ENCODE data around the gene BST1. TPM values are rescaled to one million over a fixed set of nuclear protein-coding genes. Genes with fewer than 3 reads are reported as not detected.

The BST1 gene
- total and polyA plus RNA-seq, 5 donors: 6.3 to 10.9 (median 9.4) TPM

GRCh38 chr4:15659768-15660570, 42.9 kb upstream of the BST1 start:
- H3K9me3 ChIP-seq (ENCODE audit: control insufficient read depth, low read length): no peaks in the 10 kb centered on the region
- H3K4me3 ChIP-seq (ENCODE audit: low read length): no peak overlapping the region
- H3K27me3 ChIP-seq (ENCODE audit: control insufficient read depth, insufficient read depth): no peaks in the 10 kb centered on the region
- no peak overlapping the region for H3K27ac ChIP-seq (ENCODE audit: low read length)
- intact Hi-C loops (cut with DNase I): loop anchor here in 1 of 4 donors (10.0 kb wide), 1 partner anchor 175 kb away; no protein-coding TSS in a partner anchor
- peak in 1 of 2 donors; percentile 9 for ATAC-seq
- H3K4me1 ChIP-seq (ENCODE audit: control insufficient read depth, insufficient read depth, low read length): no peaks in the 10 kb centered on the region
- no peak for DNase-seq
- WGBS: 82% methylated on average over 5 of the region's 5 CpGs

GRCh38 chr4:15665753-15666365, 37.0 kb upstream of the BST1 start:
- Histone ChIP-seq H3K27ac (ENCODE audit: low read length) (no peak overlapping the region), H3K4me1 (ENCODE audit: control insufficient read depth, insufficient read depth, low read length) (no peaks in the 10 kb centered on the region), H3K9me3 (ENCODE audit: control insufficient read depth, low read length) (no peaks in the 10 kb centered on the region), H3K4me3 (ENCODE audit: low read length) (no peak overlapping the region), H3K27me3 (ENCODE audit: control insufficient read depth, insufficient read depth) (no peaks in the 10 kb centered on the region)
- intact Hi-C loops (cut with DNase I): no loop called here
- DNase-seq: no peak
- peak; percentile 73 to 83 for ATAC-seq
- 73% methylated on average over 3 of the region's 3 CpGs for WGBS

GRCh38 chr4:15667006-15667405, 35.9 kb upstream of the BST1 start:
- WGBS: 88% methylated on average over 4 of the region's 4 CpGs
- intact Hi-C loops (cut with DNase I): no loop called here
- Histone ChIP-seq H3K27me3 (ENCODE audit: control insufficient read depth, insufficient read depth) (no peaks in the 10 kb centered on the region), H3K9me3 (ENCODE audit: control insufficient read depth, low read length) (no peaks in the 10 kb centered on the region), H3K4me3 (ENCODE audit: low read length) (no peak overlapping the region), H3K4me1 (ENCODE audit: control insufficient read depth, insufficient read depth, low read length) (no peaks in the 10 kb centered on the region), H3K27ac (ENCODE audit: low read length) (no peak overlapping the region)
- ATAC-seq (no peak), DNase-seq (no peak)

- Histone ChIP-seq H3K27me3 (ENCODE audit: control insufficient read depth, insufficient read depth) (no peaks in the 10 kb centered on the region), H3K27ac (ENCODE audit: low read length) (no peak overlapping the region), H3K9me3 (ENCODE audit: control insufficient read depth, low read length) (no peaks in the 10 kb centered on the region), H3K4me1 (ENCODE audit: control insufficient read depth, insufficient read depth, low read length) (no peaks in the 10 kb centered on the region), H3K4me3 (ENCODE audit: low read length) (no peak overlapping the region)
- no peak for DNase-seq
- intact Hi-C loops (cut with DNase I): no loop called here
- 69% methylated on average over 1 of the region's 1 CpG for WGBS
- ATAC-seq: no peak
Measured at GRCh38 chr4:15668566-15669435, 34.1 kb upstream of the BST1 start.

GRCh38 chr4:15670576-15670975, 32.3 kb upstream of the BST1 start:
- ATAC-seq (no peak), DNase-seq (no peak)
- no peaks in the 10 kb centered on the region for H3K4me1 ChIP-seq (ENCODE audit: control insufficient read depth, insufficient read depth, low read length)
- no peak overlapping the region for H3K4me3 ChIP-seq (ENCODE audit: low read length)
- intact Hi-C loops (cut with DNase I): no loop called here
- no peaks in the 10 kb centered on the region for H3K9me3 ChIP-seq (ENCODE audit: control insufficient read depth, low read length)
- H3K27ac ChIP-seq (ENCODE audit: low read length): no peak overlapping the region
- H3K27me3 ChIP-seq (ENCODE audit: control insufficient read depth, insufficient read depth): no peaks in the 10 kb centered on the region
- WGBS: 96% methylated on average over 3 of the region's 3 CpGs

GRCh38 chr4:15672101-15672500, 30.8 kb upstream of the BST1 start:
- no peak for DNase-seq
- WGBS: 96% methylated on average over 3 of the region's 3 CpGs
- no peak for ATAC-seq
- no peak overlapping the region for H3K27ac ChIP-seq (ENCODE audit: low read length)
- no peaks in the 10 kb centered on the region for H3K9me3 ChIP-seq (ENCODE audit: control insufficient read depth, low read length)
- intact Hi-C loops (cut with DNase I): no loop called here
- no peaks in the 10 kb centered on the region for H3K4me1 ChIP-seq (ENCODE audit: control insufficient read depth, insufficient read depth, low read length)
- H3K27me3 ChIP-seq (ENCODE audit: control insufficient read depth, insufficient read depth): no peaks in the 10 kb centered on the region
- H3K4me3 ChIP-seq (ENCODE audit: low read length): no peak overlapping the region

GRCh38 chr4:15673337-15673736, 29.5 kb upstream of the BST1 start:
- Histone ChIP-seq H3K4me1 (ENCODE audit: control insufficient read depth, insufficient read depth, low read length) (no peaks in the 10 kb centered on the region), H3K27me3 (ENCODE audit: control insufficient read depth, insufficient read depth) (no peaks in the 10 kb centered on the region), H3K4me3 (ENCODE audit: low read length) (no peak overlapping the region), H3K27ac (ENCODE audit: low read length) (no peak overlapping the region), H3K9me3 (ENCODE audit: control insufficient read depth, low read length) (no peaks in the 10 kb centered on the region)
- DNase-seq: no peak
- 98% methylated on average over 1 of the region's 1 CpG for WGBS
- no peak for ATAC-seq
- intact Hi-C loops (cut with DNase I): no loop called here

GRCh38 chr4:15674046-15674445, 28.8 kb upstream of the BST1 start:
- H3K27ac ChIP-seq (ENCODE audit: low read length): no peak overlapping the region
- H3K4me1 ChIP-seq (ENCODE audit: control insufficient read depth, insufficient read depth, low read length): no peaks in the 10 kb centered on the region
- no peak for ATAC-seq
- DNase-seq: no peak
- no peaks in the 10 kb centered on the region for H3K9me3 ChIP-seq (ENCODE audit: control insufficient read depth, low read length)
- intact Hi-C loops (cut with DNase I): no loop called here
- WGBS: 87% methylated on average over 2 of the region's 2 CpGs
- no peaks in the 10 kb centered on the region for H3K27me3 ChIP-seq (ENCODE audit: control insufficient read depth, insufficient read depth)
- no peak overlapping the region for H3K4me3 ChIP-seq (ENCODE audit: low read length)

- no peak for ATAC-seq
- H3K4me3 ChIP-seq (ENCODE audit: low read length): no peak overlapping the region
- intact Hi-C loops (cut with DNase I): no loop called here
- H3K9me3 ChIP-seq (ENCODE audit: control insufficient read depth, low read length): no peaks in the 10 kb centered on the region
- H3K27ac ChIP-seq (ENCODE audit: low read length): no peak overlapping the region
- no peaks in the 10 kb centered on the region for H3K27me3 ChIP-seq (ENCODE audit: control insufficient read depth, insufficient read depth)
- no peaks in the 10 kb centered on the region for H3K4me1 ChIP-seq (ENCODE audit: control insufficient read depth, insufficient read depth, low read length)
- no peak for DNase-seq
- 98% methylated on average over 4 of the region's 4 CpGs for WGBS
Measured at GRCh38 chr4:15674926-15675325, 27.9 kb upstream of the BST1 start.

GRCh38 chr4:15675356-15675755, 27.5 kb upstream of the BST1 start:
- H3K4me1 ChIP-seq (ENCODE audit: control insufficient read depth, insufficient read depth, low read length): no peaks in the 10 kb centered on the region
- intact Hi-C loops (cut with DNase I): no loop called here
- no peak overlapping the region for H3K4me3 ChIP-seq (ENCODE audit: low read length)
- H3K27me3 ChIP-seq (ENCODE audit: control insufficient read depth, insufficient read depth): no peaks in the 10 kb centered on the region
- ATAC-seq: no peak
- H3K9me3 ChIP-seq (ENCODE audit: control insufficient read depth, low read length): no peaks in the 10 kb centered on the region
- H3K27ac ChIP-seq (ENCODE audit: low read length): no peak overlapping the region
- 92% methylated on average over 3 of the region's 3 CpGs for WGBS
- no peak for DNase-seq

GRCh38 chr4:15676039-15676438, 26.8 kb upstream of the BST1 start:
- Histone ChIP-seq H3K4me1 (ENCODE audit: control insufficient read depth, insufficient read depth, low read length) (no peaks in the 10 kb centered on the region), H3K4me3 (ENCODE audit: low read length) (no peak overlapping the region), H3K9me3 (ENCODE audit: control insufficient read depth, low read length) (no peaks in the 10 kb centered on the region), H3K27ac (ENCODE audit: low read length) (no peak overlapping the region), H3K27me3 (ENCODE audit: control insufficient read depth, insufficient read depth) (no peaks in the 10 kb centered on the region)
- 84% methylated on average over 1 of the region's 1 CpG for WGBS
- intact Hi-C loops (cut with DNase I): no loop called here
- no peak for DNase-seq
- no peak for ATAC-seq
